ENCODE results near the gene KRTAP12-2.

DNA sequence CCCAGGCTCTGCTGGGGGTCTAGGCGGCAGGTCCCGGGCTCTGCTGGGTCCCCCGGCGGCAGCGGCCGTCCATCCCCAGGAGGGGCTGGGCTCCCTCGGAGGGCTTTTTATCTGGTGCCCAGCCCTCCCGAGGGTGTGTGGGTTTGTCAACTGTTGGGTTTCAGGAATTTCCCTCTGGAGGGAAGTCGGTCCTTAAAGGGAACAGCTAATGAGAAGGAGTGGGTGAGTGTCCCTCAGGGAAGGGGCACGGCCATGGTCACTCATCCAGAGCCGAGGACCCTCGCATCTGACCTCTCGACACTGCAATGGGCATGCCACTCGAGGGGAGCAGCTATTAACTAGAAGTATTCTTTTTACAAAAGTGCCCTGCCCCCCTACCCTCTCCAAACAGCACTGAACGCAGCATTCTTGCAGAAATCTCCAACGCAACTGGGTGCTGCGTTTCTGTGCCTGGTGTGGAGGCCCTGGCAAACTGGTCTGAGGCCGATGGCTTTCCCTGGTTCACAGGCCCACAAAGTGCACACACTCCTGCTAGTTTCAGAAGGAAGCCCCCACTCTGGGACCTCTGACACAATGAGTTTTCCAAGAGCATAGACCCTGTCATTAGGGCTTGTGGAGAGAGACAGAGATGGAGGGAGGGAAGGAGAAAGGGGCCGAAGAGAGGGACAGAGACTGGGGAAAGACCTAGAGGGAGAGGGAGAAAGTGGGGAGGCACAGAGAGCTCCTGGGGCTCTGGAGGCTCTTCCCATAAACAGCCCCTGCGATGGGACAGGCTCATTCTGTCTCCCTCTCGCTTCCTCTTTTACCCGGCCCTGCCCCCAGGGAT lies 45.7 kb upstream of the KRTAP12-2 start:
- TF ChIP-seq, protein P1, sequence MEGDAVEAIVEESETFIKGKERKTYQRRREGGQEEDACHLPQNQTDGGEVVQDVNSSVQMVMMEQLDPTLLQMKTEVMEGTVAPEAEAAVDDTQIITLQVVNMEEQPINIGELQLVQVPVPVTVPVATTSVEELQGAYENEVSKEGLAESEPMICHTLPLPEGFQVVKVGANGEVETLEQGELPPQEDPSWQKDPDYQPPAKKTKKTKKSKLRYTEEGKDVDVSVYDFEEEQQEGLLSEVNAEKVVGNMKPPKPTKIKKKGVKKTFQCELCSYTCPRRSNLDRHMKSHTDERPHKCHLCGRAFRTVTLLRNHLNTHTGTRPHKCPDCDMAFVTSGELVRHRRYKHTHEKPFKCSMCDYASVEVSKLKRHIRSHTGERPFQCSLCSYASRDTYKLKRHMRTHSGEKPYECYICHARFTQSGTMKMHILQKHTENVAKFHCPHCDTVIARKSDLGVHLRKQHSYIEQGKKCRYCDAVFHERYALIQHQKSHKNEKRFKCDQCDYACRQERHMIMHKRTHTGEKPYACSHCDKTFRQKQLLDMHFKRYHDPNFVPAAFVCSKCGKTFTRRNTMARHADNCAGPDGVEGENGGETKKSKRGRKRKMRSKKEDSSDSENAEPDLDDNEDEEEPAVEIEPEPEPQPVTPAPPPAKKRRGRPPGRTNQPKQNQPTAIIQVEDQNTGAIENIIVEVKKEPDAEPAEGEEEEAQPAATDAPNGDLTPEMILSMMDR (IDR thresholded peaks at IDR 0.05), result no peak
- TF ChIP-seq POLR2A (IDR thresholded peaks at IDR 0.05), result no peak
